CD4-positive, alpha-beta T cell treated with Interleukin-17A for 4 hours (primary cell): Measurements from ENCODE around the gene DRD2.
"Not testable (repeated sequence)": the region's sequence is repeated elsewhere in the genome, so short reads cannot be mapped to it uniquely, and the experiment has no call there.

Experiments used
- DNase-seq: peaks from one replicate; pipeline ENCODE4 v3.0.0-alpha.2; 2020; ENCODE audit warnings: mixed read lengths

The DRD2 gene

GRCh38 chr11:113475160-113475761 is at the start of gene DRD2:
TSS of gene DRD2 (minus strand) at chr11:113475398. CDS start at chr11:113424651, 50,747 bp downstream.
- DNase-seq: no peak

- DNase-seq: not testable (repeated sequence)
Observed at GRCh38 chr11:113523906-113524305, 48.7 kb upstream of the DRD2 start.

- DNase-seq: no peak
Observed at GRCh38 chr11:113521737-113522517, 46.7 kb upstream of the DRD2 start.

GRCh38 chr11:113519989-113520613 is 44.9 kb upstream of the DRD2 start:
- no peak for DNase-seq

- DNase-seq: no peak
Observed at GRCh38 chr11:113518716-113519495, 43.7 kb upstream of the DRD2 start.

- DNase-seq: no peak
Observed at GRCh38 chr11:113517361-113517760, 42.2 kb upstream of the DRD2 start.

- no peak for DNase-seq
Observed at GRCh38 chr11:113514856-113515255, 39.7 kb upstream of the DRD2 start.

GRCh38 chr11:113507341-113507740 is 32.1 kb upstream of the DRD2 start:
- DNase-seq: no peak

GRCh38 chr11:113506893-113507292 is 31.7 kb upstream of the DRD2 start:
- no peak for DNase-seq

- no peak for DNase-seq
Observed at GRCh38 chr11:113506461-113506860, 31.3 kb upstream of the DRD2 start.

GRCh38 chr11:113505541-113506375 is 30.6 kb upstream of the DRD2 start:
- DNase-seq: no peak

GRCh38 chr11:113505046-113505445 is 29.8 kb upstream of the DRD2 start:
- no peak for DNase-seq

- DNase-seq: no peak
Observed at GRCh38 chr11:113504586-113504985, 29.4 kb upstream of the DRD2 start.

GRCh38 chr11:113504071-113504470 is 28.9 kb upstream of the DRD2 start:
- no peak for DNase-seq

- DNase-seq: no peak
Observed at GRCh38 chr11:113497066-113497910, 22.1 kb upstream of the DRD2 start.

GRCh38 chr11:113496026-113496651 is 20.9 kb upstream of the DRD2 start:
- DNase-seq: no peak

- no peak for DNase-seq
Observed at GRCh38 chr11:113494021-113494420, 18.8 kb upstream of the DRD2 start.

GRCh38 chr11:113493206-113493605 is 18.0 kb upstream of the DRD2 start:
- DNase-seq: no peak

- no peak for DNase-seq
Observed at GRCh38 chr11:113488931-113489351, 13.7 kb upstream of the DRD2 start.

- DNase-seq: no peak
Observed at GRCh38 chr11:113487622-113488021, 12.4 kb upstream of the DRD2 start.

- DNase-seq: no peak
Observed at GRCh38 chr11:113484223-113484622, 9.0 kb upstream of the DRD2 start.
